Suprapubic skin (tissue), 4 donors: ENCODE data around the gene PET100. TPM values are rescaled to one million over a fixed set of nuclear protein-coding genes. Genes with fewer than 3 reads are reported as not detected.

Source experiments
- DNase-seq, 2 donors: peaks; one replicate each; pipeline ENCODE4 v3.0.0-alpha.2; 2019; ENCODE audit warnings: low spot score in 2 of 2
- H3K27ac ChIP-seq: fragments of 200-600 bp; sonication (generic); one replicate; pipeline ENCODE4 v1.5.1; 2019
- H3K27me3 ChIP-seq: fragments of 200-600 bp; sonication (generic); one replicate; pipeline ENCODE4 v1.5.1; 2019
- H3K36me3 ChIP-seq: fragments of 200-600 bp; sonication (generic); one replicate; pipeline ENCODE4 v1.5.1; 2019
- H3K4me1 ChIP-seq: fragments of 200-600 bp; sonication (generic); one replicate; pipeline ENCODE4 v1.5.1; 2019
- H3K4me3 ChIP-seq: fragments of 200-600 bp; sonication (generic); one replicate; pipeline ENCODE4 v1.5.1; 2019; ENCODE audit warnings: mild to moderate bottlenecking
- H3K9me3 ChIP-seq: fragments of 200-600 bp; sonication (generic); one replicate; pipeline ENCODE4 v1.5.1; 2019
- EP300 ChIP-seq: sonication (generic); formaldehyde crosslinking; IDR thresholded peaks from one replicate; pipeline ENCODE4 v1.6.1; 2017; ENCODE audit warnings: antibody characterized with exemption
- POLR2A ChIP-seq, 2 donors: fragments of 450-650 bp; IDR thresholded peaks; one replicate each; pipeline ENCODE4 v1.6.1; 2017; ENCODE audit warnings: antibody characterized with exemption in 2 of 2, mild to moderate bottlenecking in 2 of 2, moderate library complexity in 2 of 2
- POLR2AphosphoS5 ChIP-seq, 3 donors: sonication (generic); formaldehyde crosslinking; IDR thresholded peaks; one replicate each; pipeline ENCODE4 v1.6.1; 2017; ENCODE audit warnings: antibody characterized with exemption in 3 of 3
- WGBS: methylation state at CpG from one replicate; pipeline ENCODE4 v1.1.5; 2018; 5-methylcytosine and 5-hydroxymethylcytosine counted together
- total RNA-seq, 4 donors: library from RNA; depleted of rRNA; stranded (reverse); fragments of >200 nt; gene quantifications; one replicate each; pipeline ENCODE4 v1.1.0, GENCODE V29; 2016
- TF ChIP-seq, protein P1 (sequence below), 2 donors: fragments of 200-600 bp in 1 of 2; fragments of 450-650 bp in 1 of 2; sonication (generic) in 1 of 2; IDR thresholded peaks; one replicate each; pipeline ENCODE4 v1.5.1; 2016 to 2019; ENCODE audit warnings: antibody characterized with exemption in 2 of 2, mild to moderate bottlenecking in 1 of 2, moderate library complexity in 1 of 2

Gene PET100
- total RNA-seq, 4 donors from 2014 or later: 11.4 to 17.4 (median 12.6) TPM

GRCh38 chr19:7602240-7602934 is 27.2 kb upstream of the PET100 start:
- Histone ChIP-seq H3K4me1 (peaks cover 3% of the 10 kb centered on the region), H3K4me3 (no peak overlapping the region), H3K9me3 (no peaks in the 10 kb centered on the region), H3K27ac (no peak overlapping the region), H3K36me3 (peaks cover 11% of the 10 kb centered on the region), H3K27me3 (peaks cover 21% of the 10 kb centered on the region)
- no peak for DNase-seq
- WGBS: 42% methylated on average over 15 of the region's 15 CpGs
- TF ChIP-seq POLR2A (IDR thresholded peaks at IDR 0.05): no peak
- TF ChIP-seq, protein P1, sequence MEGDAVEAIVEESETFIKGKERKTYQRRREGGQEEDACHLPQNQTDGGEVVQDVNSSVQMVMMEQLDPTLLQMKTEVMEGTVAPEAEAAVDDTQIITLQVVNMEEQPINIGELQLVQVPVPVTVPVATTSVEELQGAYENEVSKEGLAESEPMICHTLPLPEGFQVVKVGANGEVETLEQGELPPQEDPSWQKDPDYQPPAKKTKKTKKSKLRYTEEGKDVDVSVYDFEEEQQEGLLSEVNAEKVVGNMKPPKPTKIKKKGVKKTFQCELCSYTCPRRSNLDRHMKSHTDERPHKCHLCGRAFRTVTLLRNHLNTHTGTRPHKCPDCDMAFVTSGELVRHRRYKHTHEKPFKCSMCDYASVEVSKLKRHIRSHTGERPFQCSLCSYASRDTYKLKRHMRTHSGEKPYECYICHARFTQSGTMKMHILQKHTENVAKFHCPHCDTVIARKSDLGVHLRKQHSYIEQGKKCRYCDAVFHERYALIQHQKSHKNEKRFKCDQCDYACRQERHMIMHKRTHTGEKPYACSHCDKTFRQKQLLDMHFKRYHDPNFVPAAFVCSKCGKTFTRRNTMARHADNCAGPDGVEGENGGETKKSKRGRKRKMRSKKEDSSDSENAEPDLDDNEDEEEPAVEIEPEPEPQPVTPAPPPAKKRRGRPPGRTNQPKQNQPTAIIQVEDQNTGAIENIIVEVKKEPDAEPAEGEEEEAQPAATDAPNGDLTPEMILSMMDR (IDR thresholded peaks at IDR 0.05): no peak
- no peak for TF ChIP-seq POLR2AphosphoS5 (IDR thresholded peaks at IDR 0.05)
- no peak for TF ChIP-seq EP300

GRCh38 chr19:7602935-7603497 is 26.6 kb upstream of the PET100 start:
- TF ChIP-seq EP300 (no peak), POLR2AphosphoS5 (IDR thresholded peaks at IDR 0.05) (no peak), POLR2A (IDR thresholded peaks at IDR 0.05) (no peak)
- TF ChIP-seq, protein P1 (IDR thresholded peaks at IDR 0.05): no peak
- 57% methylated on average over 11 of the region's 11 CpGs for WGBS

DNA sequence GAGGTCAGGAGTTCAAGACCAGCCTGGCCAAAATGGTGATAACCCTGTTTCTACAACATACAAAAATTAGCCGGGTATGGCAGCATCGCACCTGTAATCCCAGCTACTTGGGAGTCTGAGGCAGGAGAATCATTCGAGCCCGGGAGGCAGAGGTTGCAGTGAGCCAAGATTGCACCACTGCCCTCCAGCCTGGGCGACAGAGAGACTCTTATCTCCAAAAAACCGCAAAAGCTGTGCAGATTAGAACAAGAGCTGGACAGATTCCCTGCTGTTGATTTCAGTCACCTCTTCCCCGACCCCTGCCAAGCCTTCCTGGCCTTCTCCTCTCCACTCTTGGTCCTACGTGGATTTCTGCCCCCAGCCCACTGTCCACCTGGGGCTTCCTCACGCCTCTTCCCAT is 25.7 kb upstream of the PET100 start:
- peaks cover 16% of the 10 kb centered on the region for H3K27me3 ChIP-seq
- peaks cover 16% of the 10 kb centered on the region for H3K36me3 ChIP-seq
- 78% methylated on average over 9 of the region's 9 CpGs for WGBS
- H3K27ac ChIP-seq: no peak overlapping the region
- no peak for DNase-seq
- H3K4me1 ChIP-seq: peaks cover 3% of the 10 kb centered on the region
- no peak for TF ChIP-seq EP300
- no peak for TF ChIP-seq POLR2AphosphoS5 (IDR thresholded peaks at IDR 0.05)
- TF ChIP-seq, protein P1 (IDR thresholded peaks at IDR 0.05): no peak
- TF ChIP-seq POLR2A (IDR thresholded peaks at IDR 0.05): no peak
- H3K4me3 ChIP-seq: no peak overlapping the region
- no peaks in the 10 kb centered on the region for H3K9me3 ChIP-seq

More at GRCh38 chr19:7602935-7603497, 26.6 kb upstream of the PET100 start:
- H3K4me3 ChIP-seq: no peak overlapping the region
- no peak overlapping the region for H3K27ac ChIP-seq
- H3K27me3 ChIP-seq: peaks cover 16% of the 10 kb centered on the region
- peaks cover 16% of the 10 kb centered on the region for H3K36me3 ChIP-seq
- peaks cover 3% of the 10 kb centered on the region for H3K4me1 ChIP-seq
- no peaks in the 10 kb centered on the region for H3K9me3 ChIP-seq
- DNase-seq: no peak

DNA sequence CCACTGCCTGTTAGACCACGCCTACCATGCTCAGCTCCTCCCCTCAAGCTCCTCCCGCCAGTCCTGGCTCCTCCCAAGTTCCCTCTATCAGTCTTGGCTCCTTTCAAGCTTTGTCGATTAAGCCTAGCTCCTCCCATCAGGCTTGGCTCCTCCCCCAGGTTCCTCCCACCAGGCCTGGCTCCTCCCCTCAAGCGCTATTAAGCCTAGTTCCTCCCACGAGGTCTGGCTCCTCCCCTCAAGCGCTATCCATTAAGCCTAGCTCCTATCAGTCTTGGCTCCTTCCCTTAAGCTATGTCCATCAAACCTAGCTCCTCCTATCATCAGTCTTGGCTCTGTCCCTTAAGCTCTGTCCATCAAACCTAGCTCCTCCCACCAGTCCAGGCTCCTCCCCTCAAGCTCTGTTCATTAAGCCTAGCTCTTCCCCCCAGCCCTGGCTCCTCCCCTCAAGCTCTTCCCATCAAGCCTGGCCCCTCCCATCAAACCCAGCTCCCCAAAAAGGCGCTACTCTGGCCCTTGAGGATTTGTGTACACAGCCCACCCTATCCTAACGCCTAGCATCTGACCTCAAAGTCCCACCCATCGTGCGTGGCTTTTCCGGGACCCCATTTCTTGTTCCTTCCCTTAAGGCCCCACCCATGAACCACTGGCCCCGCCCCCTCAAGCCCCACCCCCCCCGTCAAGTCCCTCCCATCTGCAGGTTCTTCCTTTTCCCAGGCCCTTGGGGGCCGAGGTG is 23.9 kb upstream of the PET100 start:
- WGBS: 76% methylated on average over 14 of the region's 14 CpGs
- Histone ChIP-seq H3K27me3 (peaks cover 16% of the 10 kb centered on the region), H3K36me3 (peaks cover 28% of the 10 kb centered on the region), H3K4me1 (peaks cover 3% of the 10 kb centered on the region), H3K4me3 (no peak overlapping the region), H3K9me3 (no peaks in the 10 kb centered on the region), H3K27ac (no peak overlapping the region)
- TF ChIP-seq EP300: no peak
- TF ChIP-seq POLR2A (IDR thresholded peaks at IDR 0.05): no peak
- TF ChIP-seq, protein P1 (IDR thresholded peaks at IDR 0.05): no peak
- TF ChIP-seq POLR2AphosphoS5 (IDR thresholded peaks at IDR 0.05): no peak
- DNase-seq: no peak

DNA sequence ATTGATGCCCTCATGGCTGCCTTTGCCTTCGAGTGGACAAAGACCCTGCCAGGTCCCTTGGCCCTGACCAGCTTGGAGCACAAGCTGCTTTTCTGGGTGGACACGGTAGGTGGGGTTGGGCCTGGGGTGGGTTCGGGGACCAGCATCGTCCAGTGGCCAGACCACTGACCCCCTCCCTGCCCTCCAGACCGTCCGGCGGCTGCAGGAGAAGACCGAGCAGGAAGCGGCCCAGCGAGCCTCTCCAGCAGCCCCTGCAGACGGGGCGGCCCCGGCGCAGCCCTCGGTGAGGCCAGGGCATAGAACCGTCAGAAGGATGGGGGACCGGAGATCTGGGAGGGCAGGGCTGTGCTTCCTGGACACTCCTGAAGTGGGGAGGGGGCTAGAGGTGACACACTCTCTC is 23.3 kb upstream of the PET100 start:
- no peak for DNase-seq
- Histone ChIP-seq H3K36me3 (peaks cover 34% of the 10 kb centered on the region), H3K27me3 (peaks cover 16% of the 10 kb centered on the region), H3K9me3 (no peaks in the 10 kb centered on the region), H3K27ac (no peak overlapping the region), H3K4me3 (no peak overlapping the region), H3K4me1 (peaks cover 3% of the 10 kb centered on the region)
- 94% methylated on average over 8 of the region's 17 CpGs for WGBS
- TF ChIP-seq, protein P1 (IDR thresholded peaks at IDR 0.05): no peak
- TF ChIP-seq POLR2AphosphoS5 (IDR thresholded peaks at IDR 0.05) (no peak), EP300 (no peak), POLR2A (IDR thresholded peaks at IDR 0.05) (no peak)
